ENCODE measurements around the gene ART5.

Gene ART5

DNA sequence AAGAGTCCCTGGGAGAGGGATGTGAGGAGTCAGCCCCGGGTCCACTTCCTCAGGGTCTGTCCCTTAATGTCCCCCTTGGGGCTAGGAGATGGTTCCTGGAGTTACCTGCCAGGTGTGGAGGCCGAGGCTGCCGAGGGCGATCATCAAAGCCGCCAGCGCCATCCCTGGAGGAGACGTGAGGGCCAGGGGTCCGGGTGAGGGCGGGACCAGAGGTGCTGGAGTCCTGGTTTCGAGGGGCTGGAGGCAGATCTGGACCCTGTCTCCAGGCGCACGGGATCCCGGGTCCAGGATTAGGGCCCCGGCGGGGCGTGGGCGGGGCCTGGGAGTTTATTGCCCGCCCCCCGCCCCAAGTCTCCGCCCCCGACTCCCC is at the start of gene ART5:
TSS of gene ART5 (minus strand) at position 292 of the 370 bp plus-strand sequence. CDS start at position 162, 130 bp downstream.
- DNase-seq (ENCODE audit: low read depth in 1 of 2, low spot score in 1 of 2): no peak

- no peak for DNase-seq (ENCODE audit: low read depth in 1 of 2, low spot score in 1 of 2)
These were observed 45.0 kb upstream of the ART5 start for GRCh38 chr11:3686751-3687150.

- DNase-seq (ENCODE audit: low read depth in 1 of 2, low spot score in 1 of 2): no peak
These were observed 44.1 kb upstream of the ART5 start for GRCh38 chr11:3685923-3686322.

DNA sequence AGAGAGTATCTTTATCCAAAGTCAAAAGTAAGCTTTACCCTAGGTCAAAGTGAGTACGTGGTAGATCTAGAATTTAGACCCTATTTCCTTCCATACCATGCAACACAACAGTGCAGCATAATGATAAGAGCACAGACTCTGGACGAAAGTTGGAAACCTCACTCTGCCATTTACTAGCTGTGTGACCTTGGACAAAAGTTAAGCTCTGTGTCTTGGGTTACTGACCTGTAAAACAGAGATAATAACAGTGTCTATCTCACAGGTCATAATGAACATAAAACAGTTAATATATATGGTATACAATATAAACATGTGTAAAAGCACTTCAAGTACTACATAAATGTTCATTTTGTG is 43.0 kb upstream of the ART5 start:
- no peak for DNase-seq (ENCODE audit: low read depth in 1 of 2, low spot score in 1 of 2)

GRCh38 chr11:3684129-3684818 is 42.5 kb upstream of the ART5 start:
- DNase-seq (ENCODE audit: low read depth in 1 of 2, low spot score in 1 of 2): no peak

GRCh38 chr11:3683039-3683438 is 41.2 kb upstream of the ART5 start:
- no peak for DNase-seq (ENCODE audit: low read depth in 1 of 2, low spot score in 1 of 2)

DNA sequence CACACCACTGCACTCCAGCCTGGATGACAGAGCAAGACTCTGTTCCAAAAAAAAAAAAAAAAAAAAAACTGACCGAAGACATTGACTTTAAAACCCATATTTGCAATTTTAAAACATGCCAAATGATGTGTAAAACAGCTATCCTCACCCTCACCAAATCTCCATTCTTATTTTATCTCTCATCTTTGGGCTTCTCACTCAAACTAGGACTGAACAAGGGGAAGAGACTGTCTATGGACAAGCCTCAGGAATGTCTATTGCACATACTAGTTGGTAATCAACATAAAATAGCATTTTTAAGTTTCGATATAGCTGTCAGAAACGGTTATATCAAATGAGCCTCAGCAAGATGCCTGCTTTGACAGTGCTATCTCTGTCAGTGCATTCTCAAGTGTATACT is 37.3 kb upstream of the ART5 start:
- DNase-seq (ENCODE audit: low read depth in 1 of 2, low spot score in 1 of 2): no peak

- DNase-seq (ENCODE audit: low read depth in 1 of 2, low spot score in 1 of 2): no peak
These were observed 34.2 kb upstream of the ART5 start for GRCh38 chr11:3675971-3676370.

GRCh38 chr11:3674189-3674588 is 32.4 kb upstream of the ART5 start:
- no peak for DNase-seq (ENCODE audit: low read depth in 1 of 2, low spot score in 1 of 2)

DNA sequence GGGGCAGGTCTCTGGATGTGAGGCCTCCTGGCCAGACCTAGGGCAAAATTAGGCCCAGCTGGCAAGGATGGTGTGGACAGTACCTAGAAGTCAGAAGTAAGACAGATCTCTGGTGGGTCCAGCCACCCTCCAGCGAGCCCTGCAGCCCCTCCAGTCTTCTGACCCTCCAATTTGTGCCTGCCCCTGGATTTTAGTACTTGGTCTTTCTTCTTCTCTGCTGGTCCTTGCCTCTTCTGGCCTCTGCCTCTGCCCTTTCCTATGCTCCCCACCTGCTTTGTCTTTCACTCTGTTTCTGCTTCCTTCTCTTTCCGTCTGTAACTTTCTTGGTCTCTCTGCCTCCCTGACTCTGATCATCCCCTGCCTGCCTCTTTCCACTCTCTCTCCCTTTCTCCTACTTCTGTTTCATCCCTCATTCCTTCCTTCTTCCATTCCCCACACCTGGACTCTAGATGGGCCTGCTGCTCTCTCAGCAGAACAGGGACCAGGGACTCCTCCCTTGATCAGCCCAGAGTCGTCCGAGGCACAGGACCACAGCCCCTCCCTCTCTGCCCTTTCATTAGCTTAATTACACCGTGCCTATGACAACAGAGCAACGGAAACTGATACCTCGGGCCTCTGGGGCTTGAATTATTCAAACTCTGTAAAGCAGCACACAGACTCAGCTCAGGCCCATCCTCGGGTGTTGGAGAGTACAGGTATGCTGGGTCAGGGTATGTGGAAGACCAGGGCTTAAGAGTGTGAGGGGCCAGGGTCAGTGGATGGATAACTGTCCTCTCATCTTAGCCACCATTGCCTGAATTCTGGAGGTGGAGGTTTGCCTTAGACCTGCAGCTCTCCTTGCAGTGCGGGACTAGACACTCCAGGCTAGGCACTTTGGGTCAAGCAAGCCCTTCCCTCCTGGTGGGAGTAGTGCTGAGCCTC is 29.8 kb upstream of the ART5 start, which contains the start of gene CHRNA10:
TSS of gene CHRNA10 (minus strand) at position 51 of the 921 bp plus-strand sequence. CDS start 72 bp downstream, outside the sequence.
- DNase-seq (ENCODE audit: low read depth in 1 of 2, low spot score in 1 of 2): no peak

- no peak for DNase-seq (ENCODE audit: low read depth in 1 of 2, low spot score in 1 of 2)
These were observed 28.0 kb upstream of the ART5 start for GRCh38 chr11:3669742-3670183.

DNA sequence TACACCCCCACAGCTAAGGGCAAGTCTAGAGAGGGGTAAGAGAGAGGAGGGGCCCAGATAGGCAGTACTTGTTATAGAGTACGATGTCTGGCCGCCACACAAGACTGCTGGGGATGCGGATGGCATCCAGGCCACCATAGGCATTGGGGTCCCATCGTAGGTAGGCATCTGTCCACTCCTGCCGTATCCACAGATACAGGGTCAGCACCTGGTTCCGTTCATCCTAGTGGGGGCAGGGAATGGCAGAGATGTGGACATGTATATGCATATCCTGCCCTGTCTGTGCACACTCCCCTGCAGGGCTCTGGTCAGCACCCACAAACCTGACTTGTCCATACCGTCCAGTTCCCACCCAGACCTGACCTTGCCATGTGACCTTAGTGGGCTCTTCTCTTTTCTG is 27.3 kb upstream of the ART5 start:
- no peak for DNase-seq (ENCODE audit: low read depth in 1 of 2, low spot score in 1 of 2)

- no peak for DNase-seq (ENCODE audit: low read depth in 1 of 2, low spot score in 1 of 2)
These were observed 25.6 kb upstream of the ART5 start for GRCh38 chr11:3667149-3668035.

DNA sequence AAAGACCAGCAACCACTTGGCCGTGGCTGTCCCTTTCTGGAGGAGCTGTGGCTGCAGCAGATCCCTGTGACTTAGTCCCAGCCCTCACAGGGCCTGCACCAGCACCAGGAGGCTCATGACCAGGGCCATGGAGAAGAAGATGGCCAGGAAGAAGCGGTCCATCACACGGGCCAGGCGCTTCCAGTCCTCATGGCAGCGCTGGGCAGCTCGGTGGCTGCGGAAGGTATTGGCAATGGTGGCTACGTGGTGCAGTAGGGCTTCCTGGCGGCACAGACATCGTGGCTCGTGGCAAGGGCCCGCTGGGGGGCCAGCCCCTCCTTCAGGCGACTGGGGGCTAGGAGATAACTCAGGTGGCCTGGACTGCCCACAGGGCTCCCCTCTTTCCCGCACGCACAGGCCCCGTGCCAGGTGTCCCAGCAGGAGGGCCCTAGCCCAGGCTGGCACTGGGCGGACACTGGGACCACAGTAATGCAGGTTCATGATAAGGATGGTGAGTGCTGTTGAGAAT is 24.3 kb upstream of the ART5 start:
- no peak for DNase-seq (ENCODE audit: low read depth in 1 of 2, low spot score in 1 of 2)

DNA sequence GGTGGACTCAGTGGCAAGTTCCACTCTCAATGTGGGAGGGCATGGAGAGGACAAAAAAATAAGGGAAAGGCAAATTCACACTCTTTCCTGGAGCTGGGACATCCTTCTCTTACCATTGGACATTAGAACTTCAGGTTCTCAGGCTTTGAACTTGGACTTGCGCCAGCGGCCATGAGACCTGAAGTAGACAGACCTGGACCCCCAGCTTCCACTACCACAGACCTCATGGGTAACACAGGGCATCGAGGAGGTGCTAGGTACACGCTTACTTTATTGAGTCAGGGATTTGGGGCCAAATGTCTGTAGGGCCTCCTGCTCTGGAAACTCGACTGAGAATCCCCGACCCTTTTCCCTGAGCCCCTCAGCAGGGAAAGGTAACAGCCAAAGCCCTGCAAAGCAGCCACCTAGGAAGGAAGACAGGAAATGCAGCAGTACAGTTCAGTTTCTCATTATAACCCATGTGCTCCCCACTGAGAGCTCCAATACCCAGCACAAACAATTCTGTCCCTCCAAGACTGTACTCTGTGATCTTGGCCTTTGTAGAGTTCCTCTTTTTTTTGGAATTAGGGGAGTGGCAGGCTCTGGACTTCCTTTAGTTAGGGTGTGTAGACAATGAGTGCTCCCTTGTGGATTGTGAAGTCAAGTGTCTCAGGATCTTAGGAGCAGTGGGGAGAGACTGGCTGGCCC is 23.7 kb upstream of the ART5 start:
- no peak for DNase-seq (ENCODE audit: low read depth in 1 of 2, low spot score in 1 of 2)

DNA sequence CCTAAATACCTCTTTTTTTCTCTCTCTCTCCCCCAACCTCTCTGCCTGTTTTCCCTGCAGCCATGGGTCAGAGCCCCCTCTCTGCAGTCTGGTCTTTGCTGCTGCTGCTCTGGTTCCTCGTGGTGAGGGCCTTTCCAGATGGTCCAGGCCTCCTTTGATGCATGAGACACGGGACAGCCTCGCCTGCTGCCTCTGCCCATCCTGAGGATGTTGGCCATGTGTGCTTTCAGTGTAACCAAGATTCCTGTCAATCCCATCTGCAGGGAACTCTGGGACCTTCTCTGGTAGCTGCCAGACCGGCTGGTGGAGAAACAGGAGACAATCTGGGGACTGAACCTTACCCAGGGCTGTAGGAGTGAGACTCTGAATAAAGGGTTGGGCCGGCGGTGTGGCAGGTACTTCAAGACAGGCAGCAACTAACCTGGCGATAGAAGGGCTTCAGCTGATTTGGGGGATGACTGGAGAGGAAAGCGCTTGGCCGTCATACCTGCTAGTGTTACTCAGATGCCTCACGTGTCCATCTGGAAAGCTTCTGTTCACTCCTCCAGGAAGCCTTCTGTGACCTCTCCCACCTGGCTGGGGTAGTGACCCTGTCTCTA is 22.3 kb upstream of the ART5 start:
- no peak for DNase-seq (ENCODE audit: low read depth in 1 of 2, low spot score in 1 of 2)

DNA sequence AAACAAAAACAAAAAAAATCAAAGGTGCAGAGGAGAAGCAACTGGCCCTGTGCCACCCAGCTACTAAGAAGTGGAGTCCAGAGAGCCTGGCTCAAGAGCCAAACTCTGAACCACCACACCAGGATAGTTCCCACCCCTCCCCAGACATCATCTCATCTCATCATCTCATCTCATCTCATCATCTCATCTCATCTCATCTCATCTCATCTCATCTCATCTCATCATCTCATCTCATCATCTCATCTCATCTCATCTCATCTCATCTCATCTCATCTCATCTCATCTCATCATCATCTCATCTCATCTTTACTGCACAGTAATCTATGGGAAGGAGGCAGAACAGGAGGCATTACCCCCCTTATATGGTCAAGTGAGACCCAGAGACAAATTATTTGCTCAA is 21.1 kb upstream of the ART5 start:
- no peak for DNase-seq (ENCODE audit: low read depth in 1 of 2, low spot score in 1 of 2)

DNA sequence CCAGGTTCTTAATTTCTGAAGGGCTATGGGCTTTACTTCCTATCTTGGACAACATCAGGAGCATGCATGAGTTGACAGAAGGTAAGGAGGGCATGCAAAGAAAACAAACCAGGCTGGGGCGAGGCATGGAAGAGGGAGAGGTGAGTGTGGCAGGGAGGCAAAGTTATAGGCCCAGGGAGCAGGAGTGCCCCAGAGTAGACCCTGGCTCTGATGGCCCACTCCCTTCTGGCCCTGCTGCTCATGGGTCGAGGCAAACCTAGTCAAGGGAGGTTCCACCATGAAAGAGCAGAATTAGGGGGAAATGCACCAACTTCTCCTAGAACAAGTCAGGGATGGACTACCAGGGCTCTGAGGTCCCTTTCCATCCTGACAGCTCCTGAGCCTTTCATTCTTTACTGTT is 19.2 kb upstream of the ART5 start:
- DNase-seq (ENCODE audit: low read depth in 1 of 2, low spot score in 1 of 2): no peak

GRCh38 chr11:3659595-3660515 is 18.1 kb upstream of the ART5 start:
- no peak for DNase-seq (ENCODE audit: low read depth in 1 of 2, low spot score in 1 of 2)

Measured in activated CD4-positive, alpha-beta T cell treated with anti-CD3 and anti-CD28 coated beads, Interleukin-2, amount 50 U/mL, for 24 hours (primary cell).